Bronchial epithelial cell (primary cell): ENCODE data around the gene MC5R. TPM values are rescaled to one million over a fixed set of nuclear protein-coding genes. Genes with fewer than 3 reads are reported as not detected.
A peak's percentile ranks its signal among the peaks of the same experiment; 100 is the strongest.

Experiments
- DNase-seq: peaks from one replicate; pipeline ENCODE4 v3.0.0-alpha.2; 2010; ENCODE audit warnings: low read depth
- FAIRE-seq: peaks from 2 replicates; lab custom pipeline; 2011; peaks lifted over from hg19 to GRCh38; lab: Jason Lieb, UNC
- H3K27me3 ChIP-seq: 2 replicates; pipeline ENCODE4 v1.5.1; 2011; ENCODE audit warnings: low read length; ENCODE audit not compliant: control insufficient read depth, insufficient read depth
- H3K36me3 ChIP-seq: 2 replicates; pipeline ENCODE4 v1.5.1; 2011; ENCODE audit warnings: low read length; ENCODE audit not compliant: control insufficient read depth, insufficient read depth
- H3K4me3 ChIP-seq: 2 replicates; pipeline ENCODE4 v1.5.1; 2011; ENCODE audit warnings: mild to moderate bottlenecking, low read depth, low read length, control low read depth
- CTCF ChIP-seq: IDR thresholded peaks from 2 replicates; pipeline ENCODE4 v1.5.1; 2011; ENCODE audit warnings: mild to moderate bottlenecking, moderate library complexity, low read length, control low read depth, inconsistent platforms; ENCODE audit not compliant: insufficient read depth, severe bottlenecking
- total RNA-seq: library from RNA; depleted of rRNA; stranded (reverse); fragments of >200 nt; gene quantifications from 2 replicates; pipeline ENCODE4 v1.2.1, GENCODE V29; 2014

MC5R gene
- total RNA-seq, 1 donor from 2014 or later: not detected

- no peaks in the 10 kb centered on the region for H3K27me3 ChIP-seq
- no peak overlapping the region for H3K4me3 ChIP-seq
- H3K36me3 ChIP-seq: no peaks in the 10 kb centered on the region
- FAIRE-seq (no peak), DNase-seq (peak; percentile 89)
- TF ChIP-seq CTCF: no peak
Measured at GRCh38 chr18:13797157-13797611, 26.8 kb upstream of the MC5R start.

- DNase-seq: no peak
- no peaks in the 10 kb centered on the region for H3K36me3 ChIP-seq
- H3K27me3 ChIP-seq: no peaks in the 10 kb centered on the region
- TF ChIP-seq CTCF: no peak
- FAIRE-seq: no peak
- no peak overlapping the region for H3K4me3 ChIP-seq
Measured at GRCh38 chr18:13799396-13799795, 24.6 kb upstream of the MC5R start.

GRCh38 chr18:13800505-13801259 lies 23.3 kb upstream of the MC5R start:
- peak overlapping the region; percentile 23 for H3K4me3 ChIP-seq
- no peaks in the 10 kb centered on the region for H3K27me3 ChIP-seq
- peak; percentile 59 for DNase-seq
- no peak for FAIRE-seq
- peak; percentile 90 for TF ChIP-seq CTCF
- H3K36me3 ChIP-seq: no peaks in the 10 kb centered on the region

GRCh38 chr18:13801260-13801601 lies 22.7 kb upstream of the MC5R start:
- H3K4me3 ChIP-seq: peak overlapping the region; percentile 23
- H3K27me3 ChIP-seq: no peaks in the 10 kb centered on the region
- TF ChIP-seq CTCF: no peak
- no peaks in the 10 kb centered on the region for H3K36me3 ChIP-seq
- DNase-seq (no peak), FAIRE-seq (no peak)

- H3K27me3 ChIP-seq: no peaks in the 10 kb centered on the region
- DNase-seq (no peak), FAIRE-seq (no peak)
- no peak for TF ChIP-seq CTCF
- H3K36me3 ChIP-seq: no peaks in the 10 kb centered on the region
- H3K4me3 ChIP-seq: no peak overlapping the region
Measured at GRCh38 chr18:13804305-13804704, 19.6 kb upstream of the MC5R start.
